Suprapubic skin (tissue), 4 donors: ENCODE data around the gene PMP22.

Experiments used
- EP300 ChIP-seq: sonication (generic); formaldehyde crosslinking; IDR thresholded peaks from one replicate; pipeline ENCODE4 v1.6.1; 2017; ENCODE audit warnings: antibody characterized with exemption
- POLR2A ChIP-seq, 2 donors: fragments of 450-650 bp; IDR thresholded peaks; one replicate each; pipeline ENCODE4 v1.6.1; 2017; ENCODE audit warnings: antibody characterized with exemption in 2 of 2, mild to moderate bottlenecking in 2 of 2, moderate library complexity in 2 of 2
- POLR2AphosphoS5 ChIP-seq, 3 donors: sonication (generic); formaldehyde crosslinking; IDR thresholded peaks; one replicate each; pipeline ENCODE4 v1.6.1; 2017; ENCODE audit warnings: antibody characterized with exemption in 3 of 3
- TF ChIP-seq, protein P1 (sequence below), 2 donors: fragments of 200-600 bp in 1 of 2; fragments of 450-650 bp in 1 of 2; sonication (generic) in 1 of 2; IDR thresholded peaks; one replicate each; pipeline ENCODE4 v1.5.1; 2016 to 2019; ENCODE audit warnings: antibody characterized with exemption in 2 of 2, mild to moderate bottlenecking in 1 of 2, moderate library complexity in 1 of 2

DNA sequence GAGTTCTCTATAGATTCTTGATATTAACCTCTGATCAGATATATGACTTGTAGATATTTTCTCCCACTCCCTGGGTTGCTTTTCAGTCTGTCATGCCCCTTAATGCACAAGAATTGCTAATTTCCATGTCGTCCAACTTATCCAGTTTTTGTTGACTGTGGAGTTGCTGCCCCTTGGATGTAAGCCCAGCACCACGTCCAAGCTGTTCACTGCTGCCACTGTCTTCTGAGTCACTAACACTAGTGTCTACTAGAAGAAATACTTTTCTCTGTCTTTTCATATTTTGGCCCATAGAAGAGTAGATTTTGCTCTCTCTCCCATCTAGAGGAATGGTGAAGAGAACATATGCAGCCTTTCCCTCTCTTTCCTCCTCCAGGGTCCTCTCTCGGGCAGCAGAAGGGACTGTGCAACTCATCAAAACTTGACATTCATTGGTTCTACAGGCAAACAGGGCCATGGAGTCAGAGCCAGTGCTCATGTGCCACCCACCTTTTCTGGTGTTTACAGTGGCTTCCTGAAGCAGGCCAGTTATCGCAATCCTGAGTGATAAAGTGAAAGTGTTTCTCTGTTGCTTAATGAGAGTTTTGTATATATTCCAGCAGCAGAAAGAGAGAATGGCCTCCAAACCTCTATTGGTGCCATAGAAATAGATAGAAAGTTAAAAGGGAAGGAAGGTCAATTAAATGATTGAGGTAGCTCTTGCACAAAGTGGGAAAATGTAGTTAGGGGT, 22.6 kb upstream of the PMP22 start:
- TF ChIP-seq POLR2A (IDR thresholded peaks at IDR 0.05) (no peak), POLR2AphosphoS5 (IDR thresholded peaks at IDR 0.05) (no peak), EP300 (no peak)
- TF ChIP-seq, protein P1, sequence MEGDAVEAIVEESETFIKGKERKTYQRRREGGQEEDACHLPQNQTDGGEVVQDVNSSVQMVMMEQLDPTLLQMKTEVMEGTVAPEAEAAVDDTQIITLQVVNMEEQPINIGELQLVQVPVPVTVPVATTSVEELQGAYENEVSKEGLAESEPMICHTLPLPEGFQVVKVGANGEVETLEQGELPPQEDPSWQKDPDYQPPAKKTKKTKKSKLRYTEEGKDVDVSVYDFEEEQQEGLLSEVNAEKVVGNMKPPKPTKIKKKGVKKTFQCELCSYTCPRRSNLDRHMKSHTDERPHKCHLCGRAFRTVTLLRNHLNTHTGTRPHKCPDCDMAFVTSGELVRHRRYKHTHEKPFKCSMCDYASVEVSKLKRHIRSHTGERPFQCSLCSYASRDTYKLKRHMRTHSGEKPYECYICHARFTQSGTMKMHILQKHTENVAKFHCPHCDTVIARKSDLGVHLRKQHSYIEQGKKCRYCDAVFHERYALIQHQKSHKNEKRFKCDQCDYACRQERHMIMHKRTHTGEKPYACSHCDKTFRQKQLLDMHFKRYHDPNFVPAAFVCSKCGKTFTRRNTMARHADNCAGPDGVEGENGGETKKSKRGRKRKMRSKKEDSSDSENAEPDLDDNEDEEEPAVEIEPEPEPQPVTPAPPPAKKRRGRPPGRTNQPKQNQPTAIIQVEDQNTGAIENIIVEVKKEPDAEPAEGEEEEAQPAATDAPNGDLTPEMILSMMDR (IDR thresholded peaks at IDR 0.05) = no peak
